ENCODE data around the gene NRARP. TPM values are rescaled to one million over a fixed set of nuclear protein-coding genes. Genes with fewer than 3 reads are reported as not detected.

NRARP gene
- total and polyA plus RNA-seq, 2 donors from 2014 or later, result 1.7 to 4.7 TPM

DNA sequence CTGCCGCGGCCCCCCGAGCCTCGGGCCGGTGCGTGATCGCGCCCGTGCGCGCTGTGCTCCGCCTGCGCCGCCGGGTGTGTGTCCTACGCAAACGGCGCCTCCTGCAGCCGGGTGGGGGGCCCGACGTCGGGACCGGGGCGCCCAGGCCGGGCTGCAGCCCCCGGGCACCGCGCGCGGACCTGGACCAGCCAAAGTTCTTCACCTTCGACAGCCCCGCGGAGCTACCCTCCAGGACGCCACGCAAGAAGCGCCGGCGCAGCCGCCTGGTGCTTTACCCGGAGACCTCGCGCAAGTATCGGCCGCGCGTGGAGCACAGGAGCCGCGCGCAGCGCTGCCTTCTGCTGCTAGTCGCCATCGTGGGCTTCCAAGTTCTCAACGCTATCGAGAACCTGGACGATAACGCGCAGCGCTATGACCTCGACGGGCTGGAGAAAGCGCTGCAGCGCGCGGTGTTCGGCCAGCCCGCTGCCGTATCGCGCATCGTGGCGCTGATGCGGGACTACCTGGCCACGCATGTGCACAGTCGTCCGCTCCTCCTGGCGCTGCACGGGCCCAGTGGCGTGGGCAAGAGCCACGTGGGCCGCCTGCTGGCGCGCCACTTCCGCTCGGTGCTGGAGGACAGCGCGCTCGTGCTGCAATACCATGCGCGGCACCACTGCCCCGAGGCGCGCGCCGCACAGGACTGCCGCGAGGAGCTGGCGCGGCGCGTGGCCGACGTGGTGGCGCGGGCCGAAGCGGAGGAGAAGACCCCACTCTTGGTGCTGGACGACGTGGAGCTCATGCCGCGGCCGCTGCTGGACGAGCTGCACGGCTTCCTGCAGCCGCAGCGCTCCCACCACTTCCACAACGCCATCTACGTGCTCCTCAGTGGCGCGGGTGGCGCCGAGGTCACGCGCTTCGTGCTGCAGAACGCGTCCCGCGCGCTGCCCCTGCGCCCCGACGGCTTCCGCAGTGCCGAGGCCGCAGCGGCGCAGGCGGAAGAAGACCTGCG lies 23.1 kb downstream of the NRARP start:
- no peak overlapping the region for H3K9ac ChIP-seq (ENCODE audit: low read length in 3 of 3)
- FAIRE-seq, result no peak

DNA sequence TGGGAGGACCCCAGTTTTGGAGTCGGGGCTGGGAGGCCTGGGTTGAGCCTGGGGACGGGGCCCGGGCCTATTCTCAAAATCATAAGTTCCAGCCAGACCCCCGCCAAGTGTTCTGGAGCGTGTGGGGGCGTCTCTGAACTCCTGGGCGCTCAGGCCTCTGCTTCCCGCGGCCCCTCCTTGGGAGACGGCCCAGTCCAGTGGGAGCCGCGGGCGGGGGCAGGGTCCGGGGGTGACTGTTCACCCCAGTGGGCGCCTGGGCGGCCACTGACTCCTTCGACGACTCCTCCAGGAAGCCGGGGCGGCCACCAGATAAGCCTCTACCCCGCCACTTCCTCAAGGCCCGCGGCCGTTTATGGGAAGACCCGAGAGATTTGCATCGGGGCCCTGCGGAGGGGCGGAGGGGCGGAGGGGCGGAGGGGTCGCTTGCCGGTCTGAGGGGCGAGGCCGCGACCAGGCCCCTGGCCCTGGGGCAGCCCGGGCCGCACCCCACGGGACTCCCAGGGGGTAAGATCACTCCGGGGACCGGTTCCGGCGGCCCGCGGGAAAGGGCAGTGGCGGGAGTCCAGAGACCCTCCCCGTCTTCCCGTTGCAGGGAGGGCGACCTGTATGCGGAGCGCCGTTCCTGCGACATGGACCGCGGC lies 23.9 kb downstream of the NRARP start:
- Histone ChIP-seq H3K4me1 (ENCODE audit: control insufficient read depth in 2 of 3, insufficient read depth in 2 of 3, low read depth in 1 of 3, low read length in 3 of 3) (peaks cover 0 to 26% (median 7%) of the 10 kb centered on the region in 3 donors), H3K36me3 (ENCODE audit: control insufficient read depth in 2 of 3, insufficient read depth in 3 of 3, low read length in 3 of 3) (no peaks in the 10 kb centered on the region), H3K9ac (ENCODE audit: low read length in 3 of 3) (peak overlapping the region in 2 of 3 donors; percentile 53 to 65), H3K4me3 (ENCODE audit: low read length in 3 of 3) (peak overlapping the region in 2 of 3 donors; percentile 42 to 48), H3K27me3 (ENCODE audit: control insufficient read depth, insufficient read depth, low read length) (no peaks in the 10 kb centered on the region), H3K9me3 (ENCODE audit: control insufficient read depth in 2 of 3, insufficient read depth in 1 of 3, low read length in 3 of 3) (no peaks in the 10 kb centered on the region), H3K27ac (ENCODE audit: low read depth in 2 of 2, low read length in 2 of 2) (peak overlapping the region; percentile 88 to 90)
- FAIRE-seq (no peak), DNase-seq (peak in 2 of 5 donors; percentile 63 to 88)
- intact Hi-C loops (cut with DNase I), result no loop called here
- TF ChIP-seq, protein P1, sequence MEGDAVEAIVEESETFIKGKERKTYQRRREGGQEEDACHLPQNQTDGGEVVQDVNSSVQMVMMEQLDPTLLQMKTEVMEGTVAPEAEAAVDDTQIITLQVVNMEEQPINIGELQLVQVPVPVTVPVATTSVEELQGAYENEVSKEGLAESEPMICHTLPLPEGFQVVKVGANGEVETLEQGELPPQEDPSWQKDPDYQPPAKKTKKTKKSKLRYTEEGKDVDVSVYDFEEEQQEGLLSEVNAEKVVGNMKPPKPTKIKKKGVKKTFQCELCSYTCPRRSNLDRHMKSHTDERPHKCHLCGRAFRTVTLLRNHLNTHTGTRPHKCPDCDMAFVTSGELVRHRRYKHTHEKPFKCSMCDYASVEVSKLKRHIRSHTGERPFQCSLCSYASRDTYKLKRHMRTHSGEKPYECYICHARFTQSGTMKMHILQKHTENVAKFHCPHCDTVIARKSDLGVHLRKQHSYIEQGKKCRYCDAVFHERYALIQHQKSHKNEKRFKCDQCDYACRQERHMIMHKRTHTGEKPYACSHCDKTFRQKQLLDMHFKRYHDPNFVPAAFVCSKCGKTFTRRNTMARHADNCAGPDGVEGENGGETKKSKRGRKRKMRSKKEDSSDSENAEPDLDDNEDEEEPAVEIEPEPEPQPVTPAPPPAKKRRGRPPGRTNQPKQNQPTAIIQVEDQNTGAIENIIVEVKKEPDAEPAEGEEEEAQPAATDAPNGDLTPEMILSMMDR (IDR thresholded peaks at IDR 0.05; ENCODE audit: borderline replicate concordance, extremely low read depth, insufficient read depth), result no peak

More for the DNA sequence above, 23.1 kb downstream of the NRARP start:
- no peaks in the 10 kb centered on the region for H3K27me3 ChIP-seq (ENCODE audit: control insufficient read depth, insufficient read depth, low read length)
- no peak overlapping the region for H3K27ac ChIP-seq (ENCODE audit: low read depth in 2 of 2, low read length in 2 of 2)
- TF ChIP-seq, protein P1 (IDR thresholded peaks at IDR 0.05; ENCODE audit: borderline replicate concordance, extremely low read depth, insufficient read depth), result no peak
- no peak overlapping the region for H3K4me3 ChIP-seq (ENCODE audit: low read length in 3 of 3)
- H3K4me1 ChIP-seq (ENCODE audit: control insufficient read depth in 2 of 3, insufficient read depth in 2 of 3, low read depth in 1 of 3, low read length in 3 of 3), result peaks cover 0 to 24% (median 7%) of the 10 kb centered on the region in 3 donors
- no peaks in the 10 kb centered on the region for H3K36me3 ChIP-seq (ENCODE audit: control insufficient read depth in 2 of 3, insufficient read depth in 3 of 3, low read length in 3 of 3)
- peak in 2 of 5 donors; percentile 54 to 80 for DNase-seq
- H3K9me3 ChIP-seq (ENCODE audit: control insufficient read depth in 2 of 3, insufficient read depth in 1 of 3, low read length in 3 of 3), result no peaks in the 10 kb centered on the region
- intact Hi-C loops (cut with DNase I), result no loop called here

DNA sequence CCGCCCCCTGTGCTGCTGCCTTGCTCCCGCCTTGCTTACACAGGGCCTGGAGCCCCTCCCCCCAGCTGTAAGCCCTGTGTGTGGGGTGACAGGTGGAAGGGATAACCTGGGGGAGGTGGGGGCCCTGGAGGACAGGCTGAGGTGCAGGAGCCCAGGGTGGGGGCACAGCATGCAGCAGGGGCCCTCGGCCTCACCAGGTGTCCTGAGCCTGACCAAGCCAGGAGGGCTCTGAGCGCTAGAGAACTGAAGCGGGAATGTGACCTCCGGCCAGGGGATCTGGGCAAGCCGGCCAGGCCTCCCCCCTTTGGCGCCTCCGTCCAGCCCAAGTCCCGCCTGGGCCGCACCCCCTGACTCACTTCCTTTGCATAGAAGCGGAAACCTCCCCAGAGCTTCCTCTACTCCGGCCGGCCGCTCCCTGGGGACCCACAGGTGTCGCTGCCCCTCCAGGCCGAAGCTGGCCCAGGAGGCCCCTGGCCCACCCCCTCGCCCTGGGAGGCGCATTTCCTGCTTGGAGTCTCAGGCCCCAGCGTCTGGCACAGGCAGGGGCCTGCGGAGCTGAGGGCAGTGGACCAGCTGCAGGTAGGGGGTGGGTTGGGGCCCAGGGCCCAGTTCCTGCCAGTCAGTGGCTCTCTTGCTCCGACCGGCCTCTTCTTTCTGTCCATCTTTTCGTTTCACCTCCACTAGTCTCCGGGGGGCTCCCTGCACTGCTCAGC lies 24.6 kb downstream of the NRARP start, which contains the start of gene TOR4A:
Gene TOR4A, plus strand, starts transcription at position 398 of the 713 bp plus-strand sequence. CDS start 964 bp downstream, outside the sequence.
- TF ChIP-seq, protein P1 (IDR thresholded peaks at IDR 0.05; ENCODE audit: borderline replicate concordance, extremely low read depth, insufficient read depth), result no peak
- FAIRE-seq, result no peak
- Histone ChIP-seq H3K27ac (ENCODE audit: low read depth in 2 of 2, low read length in 2 of 2) (peak within 1 kb of the TSS; percentile 90 to 92), H3K4me3 (ENCODE audit: low read length in 3 of 3) (peak within 1 kb of the TSS in 2 of 3 donors; percentile 42 to 48), H3K27me3 (ENCODE audit: control insufficient read depth, insufficient read depth, low read length) (no peaks in the 10 kb centered on the region), H3K36me3 (ENCODE audit: control insufficient read depth in 2 of 3, insufficient read depth in 3 of 3, low read length in 3 of 3) (no peaks in the 10 kb centered on the region), H3K9me3 (ENCODE audit: control insufficient read depth in 2 of 3, insufficient read depth in 1 of 3, low read length in 3 of 3) (no peaks in the 10 kb centered on the region), H3K4me1 (ENCODE audit: control insufficient read depth in 2 of 3, insufficient read depth in 2 of 3, low read depth in 1 of 3, low read length in 3 of 3) (peaks cover 0 to 26% (median 7%) of the 10 kb centered on the region in 3 donors), H3K9ac (ENCODE audit: low read length in 3 of 3) (peak within 1 kb of the TSS in 2 of 3 donors; percentile 53 to 65)
- intact Hi-C loops (cut with DNase I), result no loop called here
- DNase-seq, result peak; percentile 71 to 96 (median 88)

All from kidney (tissue), 14 donors.